Trophoblast cell (in vitro differentiated cells and primary cell): ENCODE measurements around the gene MOV10L1.

Experiments
- DNase-seq, 2 donors: peaks; one replicate each; pipeline ENCODE4 v3.0.0-alpha.2; 2016
- H2AFZ ChIP-seq: 2 replicates; pipeline ENCODE4 v1.6.1; 2013; ENCODE audit warnings: low read length, moderate library complexity, mild to moderate bottlenecking; ENCODE audit not compliant: insufficient read depth, poor library complexity
- H2AK5ac ChIP-seq: 2 replicates; pipeline ENCODE4 v1.6.1; 2013; ENCODE audit warnings: mild to moderate bottlenecking, low read length
- H2BK120ac ChIP-seq: 2 replicates; pipeline ENCODE4 v1.6.1; 2013; ENCODE audit warnings: low read length, mild to moderate bottlenecking, moderate library complexity; ENCODE audit not compliant: insufficient read depth, poor library complexity
- H2BK12ac ChIP-seq: 2 replicates; pipeline ENCODE4 v1.6.1; 2013; ENCODE audit warnings: mild to moderate bottlenecking, low read length, moderate library complexity
- H2BK5ac ChIP-seq: 2 replicates; pipeline ENCODE4 v1.6.1; 2013; ENCODE audit warnings: low read length, low read depth, moderate library complexity, mild to moderate bottlenecking; ENCODE audit not compliant: poor library complexity
- H3K14ac ChIP-seq: 2 replicates; pipeline ENCODE4 v1.6.1; 2013; ENCODE audit warnings: mild to moderate bottlenecking, low read length
- H3K18ac ChIP-seq: 2 replicates; pipeline ENCODE4 v1.6.1; 2013; ENCODE audit warnings: mild to moderate bottlenecking, low read length
- H3K23ac ChIP-seq: 2 replicates; pipeline ENCODE4 v1.6.1; 2013; ENCODE audit warnings: low read length
- H3K27ac ChIP-seq: 2 replicates; pipeline ENCODE4 v1.5.1; 2013; ENCODE audit warnings: low read depth, mild to moderate bottlenecking, inconsistent platforms, low read length, moderate library complexity
- H3K27me3 ChIP-seq: 2 replicates; pipeline ENCODE4 v1.6.1; 2013; ENCODE audit warnings: inconsistent platforms, mild to moderate bottlenecking, low read length, moderate library complexity; ENCODE audit not compliant: insufficient read depth
- H3K36me3 ChIP-seq, 2 experiments: 1 replicate in 1 of 2; 2 replicates in 1 of 2; pipeline ENCODE4 v1.6.1; 2013; ENCODE audit warnings: low read length in 2 of 2, mild to moderate bottlenecking in 2 of 2, moderate library complexity in 1 of 2; ENCODE audit not compliant: insufficient read depth in 2 of 2, control insufficient read depth in 1 of 2
- H3K4ac ChIP-seq: 2 replicates; pipeline ENCODE4 v1.6.1; 2013; ENCODE audit warnings: low read depth, mild to moderate bottlenecking, low read length, moderate library complexity
- H3K4me1 ChIP-seq, 2 experiments: 1 replicate in 1 of 2; 2 replicates in 1 of 2; pipeline ENCODE4 v1.6.1; 2013; ENCODE audit warnings: low read length in 2 of 2, mild to moderate bottlenecking in 2 of 2, moderate library complexity in 1 of 2; ENCODE audit not compliant: insufficient read depth in 2 of 2, control insufficient read depth in 1 of 2
- H3K4me2 ChIP-seq: 2 replicates; pipeline ENCODE4 v1.6.1; 2013; ENCODE audit warnings: inconsistent platforms, mild to moderate bottlenecking, low read length, moderate library complexity
- H3K4me3 ChIP-seq: 2 replicates; pipeline ENCODE4 v1.5.1; 2013; ENCODE audit warnings: mild to moderate bottlenecking, low read depth, low read length, inconsistent platforms
- H3K79me1 ChIP-seq: one replicate; pipeline ENCODE4 v1.6.1; 2013; ENCODE audit warnings: low read length
- H3K79me2 ChIP-seq: 2 replicates; pipeline ENCODE4 v1.6.1; 2013; ENCODE audit warnings: low read length, mild to moderate bottlenecking; ENCODE audit not compliant: control insufficient read depth, insufficient read depth, poor library complexity
- H3K9ac ChIP-seq: 2 replicates; pipeline ENCODE4 v1.6.1; 2013; ENCODE audit warnings: mild to moderate bottlenecking, low read length
- H3K9me3 ChIP-seq: 2 replicates; pipeline ENCODE4 v1.6.1; 2013; ENCODE audit warnings: low read depth, mild to moderate bottlenecking, control low read depth, inconsistent platforms, low read length; ENCODE audit not compliant: insufficient read depth
- H4K12ac ChIP-seq: 2 replicates; pipeline ENCODE4 v1.6.1; 2013; ENCODE audit warnings: low read depth, mild to moderate bottlenecking, low read length, moderate library complexity
- H4K8ac ChIP-seq: 2 replicates; pipeline ENCODE4 v1.6.1; 2013; ENCODE audit warnings: low read depth, mild to moderate bottlenecking, low read length, moderate library complexity
- H4K91ac ChIP-seq: one replicate; pipeline ENCODE4 v1.6.1; 2013; ENCODE audit warnings: low read depth, mild to moderate bottlenecking, low read length, moderate library complexity
- WGBS: extraction: QIAGEN DNeasy Blood & Tissue Kit; methylation state at CpG from one replicate; pipeline ENCODE4 v1.1.7; 2013; ENCODE audit warnings: missing lambda C conversion rate; ENCODE audit not compliant: insufficient read length, insufficient coverage; ENCODE audit errors: extremely low coverage; 5-methylcytosine and 5-hydroxymethylcytosine counted together

The MOV10L1 gene

DNA sequence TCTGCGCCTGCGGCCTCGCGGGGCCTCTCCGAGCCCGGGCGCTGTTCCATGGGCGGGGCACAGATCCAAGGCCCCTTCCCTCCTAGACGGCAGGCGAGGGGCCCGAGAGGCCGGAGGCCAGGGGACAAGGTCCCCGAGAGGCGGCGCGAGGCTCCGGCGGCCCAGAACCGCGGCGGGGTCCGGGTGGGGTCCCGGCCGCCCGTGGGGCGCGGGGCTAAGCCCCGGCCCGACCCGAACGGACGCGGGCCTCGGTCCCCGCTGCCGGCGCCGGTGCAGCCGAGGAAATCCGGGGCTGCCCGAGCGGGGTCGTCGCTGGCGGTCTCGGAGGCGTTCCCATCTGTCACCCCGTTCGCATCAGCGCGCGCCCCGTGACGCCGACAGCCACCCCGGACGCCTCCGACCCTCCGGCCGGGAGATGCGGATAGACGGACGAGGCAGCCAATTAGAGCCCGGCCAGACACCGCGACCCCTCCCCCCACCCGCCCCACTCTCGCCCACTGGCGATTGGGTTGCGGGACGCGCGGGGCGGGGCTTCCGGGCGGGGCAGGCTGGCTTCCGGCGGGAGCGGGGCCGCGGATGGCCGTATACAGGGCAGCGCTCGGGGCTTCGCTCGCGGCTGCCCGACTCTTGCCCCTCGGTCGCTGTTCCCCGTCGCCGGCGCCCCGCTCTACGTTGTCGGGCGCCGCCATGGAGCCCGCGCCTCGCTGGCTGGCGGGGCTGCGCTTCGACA lies 110.8 kb downstream of the MOV10L1 start, which contains the start of gene SELENOO:
SELENOO (plus strand) TSS at position 551 of the 730 bp plus-strand sequence; CDS start at position 577, 26 bp downstream.
- Histone ChIP-seq H2BK5ac (peak within 1 kb of the TSS; percentile 59), H3K14ac (peak within 1 kb of the TSS; percentile 61), H2AK5ac (peak within 1 kb of the TSS; percentile 42), H2BK12ac (no peak within 1 kb of the TSS), H3K79me1 (peaks cover 8% of the 10 kb centered on the region), H3K4me3 (peak within 1 kb of the TSS; percentile 95), H3K9me3 (peaks cover 1% of the 10 kb centered on the region), H3K27ac (no peak within 1 kb of the TSS), H3K36me3 (peaks cover 31 to 37% of the 10 kb centered on the region in 2 experiments), H4K91ac (peak within 1 kb of the TSS; percentile 88), H3K23ac (no peak within 1 kb of the TSS), H3K4me1 (peaks cover 8 to 13% of the 10 kb centered on the region in 2 experiments), H3K9ac (peak within 1 kb of the TSS; percentile 97), H2AFZ (peak within 1 kb of the TSS; percentile 94), H4K8ac (peak within 1 kb of the TSS; percentile 88), H3K27me3 (no peaks in the 10 kb centered on the region), H3K79me2 (peaks cover 10% of the 10 kb centered on the region), H3K4ac (peak within 1 kb of the TSS; percentile 72), H2BK120ac (peak within 1 kb of the TSS; percentile 12), H4K12ac (peak within 1 kb of the TSS; percentile 62), H3K4me2 (peak within 1 kb of the TSS; percentile 98), H3K18ac (peak within 1 kb of the TSS; percentile 69)
- WGBS: no CpG with 5 or more reads among the region's 105 CpGs
- DNase-seq: peak; percentile 75 to 84

- Histone ChIP-seq H4K91ac (peak overlapping the region; percentile 88), H3K9ac (peak overlapping the region; percentile 97), H3K18ac (peak overlapping the region; percentile 69), H3K4me3 (peak overlapping the region; percentile 95), H2BK5ac (peak overlapping the region; percentile 58), H3K27me3 (no peaks in the 10 kb centered on the region), H2AK5ac (peak overlapping the region; percentile 35), H3K4me2 (peak overlapping the region; percentile 98), H2BK120ac (no peak overlapping the region), H3K9me3 (peaks cover 1% of the 10 kb centered on the region), H3K27ac (no peak overlapping the region), H2AFZ (peak overlapping the region; percentile 94), H3K79me2 (peaks cover 10% of the 10 kb centered on the region), H4K12ac (peak overlapping the region; percentile 35), H3K23ac (no peak overlapping the region), H3K79me1 (peaks cover 8% of the 10 kb centered on the region), H3K4me1 (peaks cover 8 to 13% of the 10 kb centered on the region in 2 experiments), H3K4ac (peak overlapping the region; percentile 72), H4K8ac (peak overlapping the region; percentile 88), H3K14ac (peak overlapping the region; percentile 47), H2BK12ac (no peak overlapping the region), H3K36me3 (peaks cover 31 to 36% of the 10 kb centered on the region in 2 experiments)
- peak in 1 of 2 donors; percentile 33 for DNase-seq
- no CpG with 5 or more reads among the region's 115 CpGs for WGBS
These were observed 111.7 kb downstream of the MOV10L1 start for GRCh38 chr22:50201191-50202129.

DNA sequence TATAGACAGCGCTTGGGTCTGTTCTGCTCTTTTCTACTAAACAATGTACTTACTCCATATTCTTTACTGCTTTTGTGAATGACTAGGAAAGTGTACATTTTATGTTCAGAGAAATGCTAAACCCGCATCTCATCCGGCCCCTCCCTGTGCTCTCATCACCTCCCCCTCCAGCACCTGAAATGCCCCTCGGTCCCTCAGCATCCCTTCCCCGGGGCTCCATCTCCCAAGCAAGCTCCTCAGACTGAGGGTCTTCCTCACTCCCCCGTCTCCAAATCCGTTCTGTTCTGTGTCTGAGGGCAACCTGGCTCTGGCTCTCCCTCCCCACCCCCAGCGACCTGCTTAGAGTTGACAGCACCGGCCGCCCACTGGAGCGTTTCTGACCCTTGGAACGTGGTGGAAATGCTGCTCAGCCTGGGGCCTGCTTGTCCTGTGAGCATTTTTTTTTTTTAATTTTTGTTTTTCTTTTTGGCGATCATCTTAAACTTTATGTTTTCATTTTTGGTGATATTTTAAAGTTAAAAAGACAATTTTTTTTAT lies 112.4 kb downstream of the MOV10L1 start:
- no peak overlapping the region for H2AFZ ChIP-seq
- no CpG with 5 or more reads among the region's 13 CpGs for WGBS
- H3K79me1 ChIP-seq: peaks cover 8% of the 10 kb centered on the region
- no peak overlapping the region for H2BK12ac ChIP-seq
- H2BK120ac ChIP-seq: no peak overlapping the region
- H3K18ac ChIP-seq: no peak overlapping the region
- H3K4me3 ChIP-seq: peak overlapping the region; percentile 95
- H3K23ac ChIP-seq: no peak overlapping the region
- peaks cover 1% of the 10 kb centered on the region for H3K9me3 ChIP-seq
- H4K8ac ChIP-seq: no peak overlapping the region
- H3K27ac ChIP-seq: no peak overlapping the region
- no peak overlapping the region for H3K14ac ChIP-seq
- no peak overlapping the region for H2AK5ac ChIP-seq
- no peak overlapping the region for H3K9ac ChIP-seq
- H3K36me3 ChIP-seq: peaks cover 27 to 34% of the 10 kb centered on the region in 2 experiments
- DNase-seq: no peak
- no peak overlapping the region for H4K91ac ChIP-seq
- H3K27me3 ChIP-seq: no peaks in the 10 kb centered on the region
- no peak overlapping the region for H3K4ac ChIP-seq
- H4K12ac ChIP-seq: no peak overlapping the region
- H3K4me2 ChIP-seq: peak overlapping the region; percentile 98
- no peak overlapping the region for H2BK5ac ChIP-seq
- peaks cover 10% of the 10 kb centered on the region for H3K79me2 ChIP-seq
- peaks cover 8 to 13% of the 10 kb centered on the region in 2 experiments for H3K4me1 ChIP-seq

GRCh38 chr22:50203288-50203687 lies 113.5 kb downstream of the MOV10L1 start:
- Histone ChIP-seq H3K4me3 (no peak overlapping the region), H3K18ac (no peak overlapping the region), H3K4me2 (no peak overlapping the region), H4K8ac (no peak overlapping the region), H4K91ac (no peak overlapping the region), H3K23ac (no peak overlapping the region), H3K4me1 (peaks cover 8 to 17% of the 10 kb centered on the region in 2 experiments), H3K79me1 (peaks cover 8% of the 10 kb centered on the region), H2BK120ac (no peak overlapping the region), H3K36me3 (peaks cover 23 to 29% of the 10 kb centered on the region in 2 experiments), H2BK5ac (no peak overlapping the region), H2BK12ac (no peak overlapping the region), H3K79me2 (peaks cover 10% of the 10 kb centered on the region), H2AK5ac (no peak overlapping the region), H2AFZ (no peak overlapping the region), H3K14ac (no peak overlapping the region), H3K27me3 (no peaks in the 10 kb centered on the region), H4K12ac (no peak overlapping the region), H3K9me3 (no peaks in the 10 kb centered on the region), H3K27ac (no peak overlapping the region), H3K4ac (no peak overlapping the region), H3K9ac (no peak overlapping the region)
- DNase-seq: no peak
- no CpG with 5 or more reads among the region's 1 CpG for WGBS
